GM10847 (cell line): Measurements from ENCODE around the gene DIPK1C.

Source experiments
- POLR2A ChIP-seq: IDR thresholded peaks from 2 replicates; pipeline ENCODE4 v1.6.1; 2011; ENCODE audit not compliant: insufficient read length; ENCODE audit errors: extremely low read depth

Gene DIPK1C

DNA sequence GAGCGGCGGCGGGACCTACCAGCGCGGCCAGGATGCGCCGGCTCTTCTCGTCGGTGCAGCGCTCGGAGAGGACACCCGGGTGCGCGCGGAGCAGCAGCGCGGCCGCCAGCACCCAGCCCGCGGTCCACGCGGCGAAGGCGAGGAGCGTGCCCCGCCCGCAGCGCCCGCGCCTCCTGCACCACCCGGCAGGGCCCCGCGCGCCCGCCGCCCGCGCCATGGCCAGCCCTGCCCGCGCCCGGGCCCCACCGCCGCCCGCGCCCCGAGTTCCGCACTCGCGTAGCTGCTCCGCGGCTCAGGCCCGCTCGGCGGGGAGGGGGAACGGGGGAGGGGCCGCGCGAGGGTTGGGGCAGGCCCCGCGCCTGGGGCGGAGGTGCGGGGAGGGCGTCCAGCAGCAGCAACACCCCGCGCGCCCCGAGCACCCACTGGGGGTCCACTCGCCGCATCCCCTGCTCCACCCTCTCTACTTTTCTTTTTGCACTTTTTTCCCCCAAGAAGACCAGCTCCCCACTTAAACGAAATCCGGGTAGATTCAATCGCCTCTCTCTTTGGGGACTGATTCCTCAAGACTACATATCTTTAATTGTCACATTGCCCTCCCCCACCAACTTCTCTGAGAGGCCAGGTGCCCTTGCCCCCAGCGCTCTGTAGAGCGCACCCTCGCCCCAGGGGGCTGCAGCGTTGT, at the start of gene DIPK1C:
Gene DIPK1C, minus strand, starts transcription at position 266 of the 682 bp plus-strand sequence. Its CDS starts 49 bp downstream, at position 217.
- TF ChIP-seq POLR2A, result no peak

DNA sequence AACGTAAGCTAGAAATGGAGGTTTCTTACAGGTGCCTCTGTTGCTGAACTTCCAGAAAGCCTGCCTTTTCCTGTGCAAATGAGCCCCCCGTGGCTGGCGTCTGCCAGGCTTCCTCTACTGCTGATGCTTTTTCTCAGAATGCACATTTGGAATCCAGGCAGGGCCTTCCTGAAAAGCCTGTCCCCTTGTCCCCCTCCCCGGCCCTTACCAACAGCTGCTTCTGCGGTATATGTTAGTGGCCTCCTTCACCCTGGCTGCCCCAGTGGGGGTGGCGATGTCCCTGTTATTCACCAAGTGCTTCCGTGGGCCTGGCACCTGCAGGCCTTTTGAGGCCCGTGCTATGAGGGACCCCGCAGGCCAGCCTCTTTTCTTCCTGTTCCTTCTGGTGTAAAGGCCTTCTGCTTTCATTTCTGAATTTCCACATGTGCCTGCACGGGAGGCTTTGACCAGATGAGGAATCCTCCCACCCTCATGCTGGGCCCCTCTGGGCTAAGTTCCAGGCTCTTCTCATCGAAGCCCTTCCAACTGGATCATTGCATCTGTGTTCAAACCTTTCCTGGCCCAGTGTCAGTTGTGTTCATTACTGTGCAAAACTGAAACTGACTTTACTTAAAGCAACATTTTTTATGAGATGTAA, 49.5 kb upstream of the DIPK1C start:
- TF ChIP-seq POLR2A, result no peak

DNA sequence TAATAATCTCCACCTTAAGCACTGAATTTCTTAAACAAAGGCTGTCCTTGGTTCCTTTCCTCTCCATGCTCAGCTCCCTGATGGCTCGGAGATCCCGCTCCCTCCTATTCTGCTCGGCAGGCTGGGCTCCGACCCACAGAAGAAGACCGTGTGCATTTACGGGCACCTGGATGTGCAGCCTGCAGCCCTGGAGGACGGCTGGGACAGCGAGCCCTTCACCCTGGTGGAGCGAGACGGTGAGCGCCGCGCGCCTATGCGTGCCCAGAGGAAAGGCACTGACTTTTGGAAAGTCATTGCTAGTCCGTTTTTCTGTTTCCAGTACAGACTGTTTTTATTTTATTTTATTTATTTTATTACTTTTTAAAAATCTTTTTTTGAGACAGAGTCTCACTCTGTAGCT, 48.7 kb upstream of the DIPK1C start:
- TF ChIP-seq POLR2A, result no peak

DNA sequence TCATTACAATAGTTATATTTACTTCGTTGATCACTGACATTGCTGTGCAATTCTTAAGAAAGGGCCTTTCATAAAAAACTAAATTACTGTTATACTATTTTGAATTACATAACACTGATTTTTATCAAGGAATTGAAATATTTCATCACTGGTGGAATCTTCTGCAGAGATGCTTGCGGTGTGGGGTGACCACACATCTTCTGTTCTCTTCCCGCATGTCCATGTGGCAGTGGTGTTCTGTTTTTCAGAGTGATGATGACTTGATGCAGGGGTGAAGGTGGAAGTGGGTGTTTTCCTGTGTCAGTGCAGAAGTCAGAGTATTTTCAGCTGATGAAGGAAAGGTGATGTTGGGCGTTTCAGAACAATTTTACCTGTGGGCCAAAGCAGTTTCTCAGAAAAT, 46.0 kb upstream of the DIPK1C start:
- no peak for TF ChIP-seq POLR2A

DNA sequence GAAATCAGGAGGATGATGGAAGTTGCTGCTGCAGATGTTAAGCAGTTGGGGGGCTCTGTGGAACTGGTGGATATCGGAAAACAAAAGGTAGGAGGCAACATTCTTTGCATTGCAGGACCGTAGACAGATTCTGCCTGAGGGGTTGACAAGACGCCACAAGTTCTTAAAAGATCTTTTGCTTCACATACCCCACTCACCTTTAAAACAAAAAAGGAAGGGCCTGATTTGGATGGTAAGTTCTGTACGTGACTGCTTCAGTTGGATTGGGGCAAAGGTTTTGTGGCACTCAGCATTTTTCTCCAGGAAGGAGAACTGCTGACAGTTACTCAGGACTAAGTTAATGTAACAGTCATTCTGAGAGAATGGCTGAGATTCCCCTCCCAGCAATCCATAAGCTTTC, 44.3 kb upstream of the DIPK1C start:
- no peak for TF ChIP-seq POLR2A

DNA sequence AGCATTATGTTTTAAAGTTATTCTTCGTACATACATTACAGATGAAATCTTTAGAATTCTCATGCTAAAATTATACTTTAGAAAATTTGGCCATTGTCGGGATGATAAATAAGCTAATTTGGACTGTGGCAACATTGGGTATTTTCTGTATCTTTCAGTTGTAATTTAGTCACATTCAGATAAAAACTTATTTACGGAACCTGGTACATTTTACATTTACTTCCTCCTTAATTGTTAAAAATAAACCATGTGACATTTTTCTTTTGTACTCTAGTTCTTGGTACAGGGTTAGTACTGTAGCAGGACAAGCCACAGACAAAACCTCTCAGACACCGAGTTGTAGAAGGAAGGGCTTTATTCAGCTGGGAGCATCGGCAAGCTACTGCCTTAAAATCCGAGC, 43.3 kb upstream of the DIPK1C start:
- TF ChIP-seq POLR2A, result no peak

DNA sequence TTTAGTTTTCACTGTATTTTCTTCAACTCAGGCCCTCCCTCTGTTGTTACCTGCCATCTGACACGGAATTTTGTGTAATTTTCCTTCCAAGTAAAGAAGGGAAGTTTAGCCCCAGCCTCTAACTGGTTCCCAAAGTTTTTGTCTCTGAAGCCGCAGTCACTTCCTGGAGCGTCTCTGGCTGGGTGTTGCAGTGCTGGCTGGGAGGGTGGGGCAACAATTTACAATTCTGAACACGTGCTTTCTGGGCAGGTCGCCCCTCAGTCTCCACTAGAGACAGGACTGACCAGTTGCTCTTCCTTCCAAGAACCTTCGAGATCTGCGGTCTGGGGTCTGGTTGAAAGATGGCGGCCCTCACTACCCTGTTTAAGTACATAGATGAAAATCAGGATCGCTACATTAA, 42.5 kb upstream of the DIPK1C start:
- peak; percentile 21 for TF ChIP-seq POLR2A

DNA sequence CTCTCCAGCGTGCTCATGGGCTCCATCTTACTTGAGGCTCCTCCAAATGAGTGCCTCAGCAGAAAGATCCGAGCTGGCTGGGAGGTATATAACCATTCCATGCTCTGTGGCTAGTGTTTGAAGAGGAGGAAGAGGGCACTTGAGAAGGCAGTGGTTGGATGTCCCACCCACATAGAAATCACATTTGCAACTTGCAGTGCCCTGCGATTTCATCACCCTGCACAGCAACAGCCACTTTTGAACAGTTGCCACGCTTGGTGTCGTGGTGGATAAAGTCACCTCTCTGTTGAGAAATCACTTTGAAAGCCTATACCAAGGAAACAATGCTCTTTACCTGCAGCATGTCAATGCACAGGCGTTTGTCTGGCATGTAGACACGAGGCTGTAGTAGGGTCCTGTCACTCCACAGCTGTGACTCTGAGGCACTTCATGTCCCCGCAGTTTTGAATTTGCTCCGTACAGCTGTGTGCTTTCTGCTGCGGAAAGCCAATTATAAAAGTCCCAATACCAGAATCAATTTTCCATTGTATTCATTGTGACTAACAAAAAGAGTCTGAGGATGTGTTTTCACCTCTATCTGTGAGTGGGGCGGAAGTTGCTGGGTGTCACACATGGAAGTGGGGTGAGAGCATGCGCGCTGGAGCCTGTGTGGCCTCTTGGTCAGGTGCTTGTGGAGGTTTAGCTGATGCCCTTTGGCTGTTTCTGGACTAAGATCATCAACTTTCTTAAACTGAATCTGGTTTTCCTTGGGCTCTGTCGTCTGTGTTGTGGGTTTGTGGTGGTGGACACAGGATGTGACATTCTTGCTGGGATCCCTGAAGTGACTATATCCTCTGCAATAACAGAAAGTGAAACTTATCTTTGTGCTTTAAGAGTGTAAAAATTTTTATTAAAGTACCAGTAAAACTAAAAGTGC, 41.9 kb upstream of the DIPK1C start:
- TF ChIP-seq POLR2A, result peak; percentile 39

DNA sequence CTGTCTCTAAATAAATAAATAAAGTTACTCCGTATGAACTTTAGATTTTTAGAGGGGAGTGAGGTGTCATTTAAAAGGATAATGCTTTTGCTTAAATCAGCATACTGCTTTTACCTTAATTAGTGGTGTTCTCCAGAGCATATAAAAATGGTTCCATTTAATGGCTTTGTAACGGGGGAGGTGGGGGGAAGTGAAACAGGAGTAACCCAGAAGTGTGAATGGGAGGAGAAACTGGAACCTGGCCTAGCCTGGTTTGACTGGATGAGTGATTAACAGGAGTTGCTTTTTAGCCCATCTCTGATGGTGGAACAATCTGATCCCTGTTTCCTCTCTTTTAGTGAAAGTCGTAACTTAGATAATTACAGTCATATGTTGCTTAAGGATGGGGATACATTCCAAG, 40.7 kb upstream of the DIPK1C start:
- TF ChIP-seq POLR2A, result no peak

DNA sequence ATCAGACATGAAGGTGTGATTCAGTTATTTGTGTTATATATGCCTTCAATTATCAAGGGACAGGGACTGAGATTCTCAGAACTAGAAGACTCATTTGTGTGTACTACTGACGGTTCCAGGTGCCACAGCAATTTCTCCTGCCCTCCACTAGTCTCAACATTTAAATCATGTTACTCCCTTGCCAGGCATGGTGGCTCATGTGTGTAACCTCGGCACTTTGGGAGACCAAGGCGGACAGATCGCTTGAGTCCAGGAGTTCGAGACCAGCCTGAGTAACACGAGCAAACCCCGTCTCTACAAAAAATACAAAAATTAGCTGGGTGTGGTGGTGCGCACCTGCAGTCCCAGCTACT, 40.2 kb upstream of the DIPK1C start:
- TF ChIP-seq POLR2A, result no peak

DNA sequence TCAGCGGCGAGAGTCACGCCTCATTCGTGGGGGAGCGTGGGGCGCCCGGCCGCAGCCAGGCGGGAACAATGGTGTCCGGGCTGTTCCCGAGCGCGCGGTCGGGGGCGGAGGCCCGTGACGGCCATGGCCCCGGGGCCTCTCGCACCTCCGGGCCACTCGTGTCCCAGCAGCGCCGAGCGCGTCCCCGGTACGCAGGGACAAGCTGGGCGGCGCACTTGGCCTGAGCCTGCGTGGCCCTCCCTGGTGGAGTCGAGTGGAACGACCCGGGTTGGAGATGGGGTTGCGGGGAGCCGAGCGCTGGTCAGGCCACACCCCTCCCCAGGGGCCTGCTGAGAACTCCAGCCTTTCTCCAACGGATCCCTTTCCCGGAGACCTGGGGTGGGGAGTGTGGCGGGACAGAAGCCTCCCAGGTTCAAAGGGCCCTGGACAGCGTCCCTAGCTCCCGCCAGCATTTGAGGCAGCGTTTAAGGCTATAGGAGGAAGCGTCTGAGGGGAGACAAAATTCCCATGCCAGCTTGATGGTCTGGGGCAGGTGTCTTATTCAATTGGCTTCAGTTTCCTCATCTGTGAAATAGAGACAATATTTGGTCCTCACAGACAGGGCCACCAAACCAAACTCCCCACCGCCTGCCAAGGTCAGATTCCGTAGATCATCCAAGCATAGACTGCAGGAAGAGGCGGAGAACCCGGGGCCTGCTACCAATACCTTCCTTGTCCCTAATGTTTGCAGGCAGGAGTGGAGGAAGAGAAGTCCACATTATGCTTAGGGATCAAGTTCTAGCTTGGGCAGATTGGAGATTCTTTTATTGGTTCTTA, 39.6 kb upstream of the DIPK1C start:
- TF ChIP-seq POLR2A, result no peak

DNA sequence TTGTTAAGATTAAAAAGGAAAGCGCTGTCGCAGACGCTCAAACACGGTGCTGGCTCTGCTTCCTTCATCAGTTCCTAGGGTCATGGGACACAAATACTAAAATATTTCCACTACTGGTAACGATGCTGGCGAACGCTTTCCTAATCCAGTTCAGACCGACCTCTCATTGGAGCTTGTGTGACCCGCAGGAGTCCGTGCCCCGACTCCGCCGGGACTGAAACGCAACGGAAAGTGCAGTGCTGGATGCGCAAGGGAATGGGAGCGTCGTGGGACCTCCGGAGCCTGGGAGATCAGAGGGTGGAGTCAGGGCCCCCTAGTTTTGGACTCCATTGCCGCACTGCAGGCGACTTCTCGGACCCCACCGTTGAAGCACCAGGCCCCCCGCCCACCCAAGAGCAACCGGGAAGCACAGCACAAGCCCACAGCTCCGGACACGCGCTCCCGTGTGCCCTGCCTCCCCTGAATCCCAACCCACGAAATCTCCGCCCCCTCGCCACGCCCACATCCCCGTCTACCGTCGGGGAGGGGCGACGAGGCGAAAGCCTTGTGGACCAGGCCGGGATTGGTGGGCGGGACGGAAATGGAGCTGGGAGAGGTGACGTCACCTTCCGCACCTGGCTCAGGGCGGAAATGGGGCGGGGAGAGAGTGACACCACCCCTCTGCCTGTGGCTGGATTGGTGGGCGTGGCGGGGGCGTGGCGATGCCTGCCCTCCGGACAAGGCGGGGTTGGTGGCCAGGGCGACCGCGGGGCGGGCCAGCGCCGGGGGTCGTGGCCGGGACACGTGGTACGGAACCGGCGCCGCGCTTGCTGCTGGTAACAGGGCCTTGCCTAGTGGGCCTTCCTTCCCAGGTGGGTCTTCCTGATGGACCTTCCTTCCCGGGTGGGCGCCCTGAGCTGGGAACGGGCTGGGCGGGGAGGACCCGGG, 38.7 kb upstream of the DIPK1C start, which contains the start of gene CNDP2:
Gene CNDP2, plus strand, starts transcription at position 783 of the 927 bp plus-strand sequence. CDS start 3,611 bp downstream, outside the sequence.
- peak; percentile 74 for TF ChIP-seq POLR2A

DNA sequence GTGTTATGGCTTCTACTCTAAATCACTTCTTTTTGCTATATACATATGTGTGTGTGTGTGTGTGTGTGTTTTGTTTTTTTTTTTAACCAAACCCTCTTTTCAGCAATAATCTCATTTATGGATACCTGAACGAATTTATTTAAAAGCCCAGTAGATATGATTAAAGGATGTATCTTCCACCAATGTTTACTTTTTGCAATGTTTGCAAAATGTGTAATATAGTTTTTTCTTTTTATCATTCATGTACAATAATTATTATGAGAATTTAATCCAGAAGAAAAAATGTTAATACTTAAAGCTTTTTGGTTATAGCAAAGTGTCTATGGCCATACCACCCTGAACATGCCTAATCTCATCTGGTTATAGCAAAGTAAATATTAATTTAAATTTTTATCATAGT, 37.4 kb upstream of the DIPK1C start:
- TF ChIP-seq POLR2A, result no peak

DNA sequence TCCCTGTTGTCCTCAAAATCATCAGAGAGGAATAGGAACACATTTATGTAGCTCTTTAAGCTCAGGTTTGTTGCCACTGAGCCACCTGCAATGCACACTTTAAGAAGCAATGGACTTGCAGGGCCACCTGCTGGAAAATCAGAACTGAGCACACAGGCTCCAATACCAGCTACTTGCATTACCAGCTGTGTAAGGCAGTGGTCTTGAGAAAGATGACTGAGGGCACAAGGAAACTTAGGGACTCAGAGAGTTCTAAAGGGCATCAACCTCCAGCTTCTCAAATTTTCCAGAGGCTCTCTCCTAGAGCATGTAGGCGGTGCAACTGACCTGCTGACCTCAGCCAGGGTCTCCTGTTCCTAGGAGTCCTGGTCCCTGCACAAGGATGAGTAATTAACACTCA, 36.6 kb upstream of the DIPK1C start:
- no peak for TF ChIP-seq POLR2A
